Uterus (tissue), 4 donors: Measurements from ENCODE around the gene PCDH9. TPM values are rescaled to one million over a fixed set of nuclear protein-coding genes. Genes with fewer than 3 reads are reported as not detected.

ENCODE experiments used
- DNase-seq, 2 donors: peaks; one replicate each; pipeline ENCODE4 v3.0.0-alpha.2; 2019 to 2020
- H3K27ac ChIP-seq, 2 donors: fragments of 200-600 bp; sonication (generic); 1 replicate in 1 of 2; 2 replicates in 1 of 2; pipeline ENCODE4 v1.5.1; 2016 to 2018
- H3K27me3 ChIP-seq, 2 donors: fragments of 200-600 bp; sonication (generic); one replicate each; pipeline ENCODE4 v1.5.1; 2018 to 2019; ENCODE audit warnings: control low read depth in 1 of 2
- H3K36me3 ChIP-seq, 2 donors: fragments of 200-600 bp; sonication (generic); one replicate each; pipeline ENCODE4 v1.5.1; 2019; ENCODE audit warnings: control low read depth in 1 of 2
- H3K4me1 ChIP-seq, 2 donors: fragments of 200-600 bp; sonication (generic); one replicate each; pipeline ENCODE4 v1.5.1; 2018 to 2019; ENCODE audit warnings: control low read depth in 1 of 2
- H3K4me3 ChIP-seq, 2 donors: fragments of 200-600 bp; sonication (generic); 1 replicate in 1 of 2; 2 replicates in 1 of 2; pipeline ENCODE4 v1.5.1; 2018 to 2019; ENCODE audit warnings: mild to moderate bottlenecking in 1 of 2
- H3K9me3 ChIP-seq, 2 donors: fragments of 200-600 bp; sonication (generic); one replicate each; pipeline ENCODE4 v1.5.1; 2019; ENCODE audit warnings: control low read depth in 1 of 2
- POLR2A ChIP-seq, 2 donors: fragments of 450-650 bp; IDR thresholded peaks; one replicate each; pipeline ENCODE4 v1.6.1; 2016; ENCODE audit warnings: antibody characterized with exemption in 2 of 2, mild to moderate bottlenecking in 1 of 2, moderate library complexity in 1 of 2
- intact Hi-C: fragments of 100-400 bp; cut with DNase I; formaldehyde crosslinking; loops from one replicate; pipeline ENCODE4 v1.15.1; 2023; ENCODE audit warnings: low total_unique reads
- total RNA-seq, 4 donors: library from RNA; depleted of rRNA in 3 of 4; stranded (reverse); fragments of >200 nt in 3 of 4; gene quantifications; one replicate each; pipeline versions ENCODE4 v1.1.0 to v1.2.4, GENCODE V29; 2014 to 2023
- TF ChIP-seq, protein P1 (sequence below), 4 experiments: fragments of 200-600 bp in 2 of 4; fragments of 450-650 bp in 2 of 4; sonication (generic) in 2 of 4; IDR thresholded peaks; one replicate each; pipeline ENCODE4 v1.5.1; 2016 to 2019; ENCODE audit warnings: antibody characterized with exemption in 4 of 4, mild to moderate bottlenecking in 2 of 4, moderate library complexity in 1 of 4
- donor health status: DM: yes; HTN: yes; CAD: no.

The PCDH9 gene
- total RNA-seq, 4 donors from 2014 or later = 0.51 to 45.7 (median 2.1) TPM

DNA sequence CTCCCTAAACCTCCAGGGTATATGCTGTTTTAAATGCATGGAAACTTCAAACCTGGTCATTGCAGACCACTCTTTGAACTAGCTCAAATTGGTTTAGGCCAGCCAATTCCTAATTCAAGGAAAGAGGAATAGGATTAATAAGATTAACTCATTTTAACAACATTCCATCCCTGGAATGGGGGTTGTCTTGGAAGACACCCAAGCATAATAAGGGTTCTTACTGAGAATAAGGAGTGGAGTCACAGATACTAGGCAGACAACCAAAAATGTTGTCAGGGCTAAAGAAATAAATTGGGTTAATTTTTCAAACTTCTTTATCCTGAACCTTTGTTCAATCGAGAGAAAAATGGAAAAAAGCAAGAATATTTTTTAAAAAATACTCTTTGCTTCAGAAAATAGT is 186.2 kb downstream of the PCDH9 start:
- DNase-seq = no peak
- Histone ChIP-seq H3K4me3 (no peak overlapping the region), H3K36me3 (no peaks in the 10 kb centered on the region), H3K27me3 (no peaks in the 10 kb centered on the region), H3K9me3 (no peaks in the 10 kb centered on the region), H3K27ac (no peak overlapping the region), H3K4me1 (no peaks in the 10 kb centered on the region)
- intact Hi-C loops = no loop called here
- no peak for TF ChIP-seq POLR2A (IDR thresholded peaks at IDR 0.05)
- TF ChIP-seq, protein P1, sequence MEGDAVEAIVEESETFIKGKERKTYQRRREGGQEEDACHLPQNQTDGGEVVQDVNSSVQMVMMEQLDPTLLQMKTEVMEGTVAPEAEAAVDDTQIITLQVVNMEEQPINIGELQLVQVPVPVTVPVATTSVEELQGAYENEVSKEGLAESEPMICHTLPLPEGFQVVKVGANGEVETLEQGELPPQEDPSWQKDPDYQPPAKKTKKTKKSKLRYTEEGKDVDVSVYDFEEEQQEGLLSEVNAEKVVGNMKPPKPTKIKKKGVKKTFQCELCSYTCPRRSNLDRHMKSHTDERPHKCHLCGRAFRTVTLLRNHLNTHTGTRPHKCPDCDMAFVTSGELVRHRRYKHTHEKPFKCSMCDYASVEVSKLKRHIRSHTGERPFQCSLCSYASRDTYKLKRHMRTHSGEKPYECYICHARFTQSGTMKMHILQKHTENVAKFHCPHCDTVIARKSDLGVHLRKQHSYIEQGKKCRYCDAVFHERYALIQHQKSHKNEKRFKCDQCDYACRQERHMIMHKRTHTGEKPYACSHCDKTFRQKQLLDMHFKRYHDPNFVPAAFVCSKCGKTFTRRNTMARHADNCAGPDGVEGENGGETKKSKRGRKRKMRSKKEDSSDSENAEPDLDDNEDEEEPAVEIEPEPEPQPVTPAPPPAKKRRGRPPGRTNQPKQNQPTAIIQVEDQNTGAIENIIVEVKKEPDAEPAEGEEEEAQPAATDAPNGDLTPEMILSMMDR (IDR thresholded peaks at IDR 0.05) = no peak

DNA sequence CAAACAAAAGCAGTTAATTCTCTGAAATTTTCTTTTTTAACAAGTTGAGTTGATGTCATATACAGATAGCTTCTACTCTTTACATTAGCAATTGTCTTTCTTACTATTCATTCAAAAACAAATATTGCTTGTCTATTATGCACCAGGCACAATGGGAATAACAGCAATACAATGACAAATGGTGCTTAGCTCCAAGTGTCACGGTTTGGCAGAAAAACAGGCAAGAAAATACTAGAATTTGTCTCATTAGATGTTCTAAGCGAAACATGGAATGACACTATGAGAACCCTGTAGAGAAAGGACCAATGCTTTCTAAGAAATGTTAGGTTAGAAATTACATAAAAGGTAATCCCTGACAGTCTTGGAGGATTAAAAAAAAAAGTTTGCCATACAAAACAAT is 187.6 kb downstream of the PCDH9 start:
- intact Hi-C loops = no loop called here
- Histone ChIP-seq H3K9me3 (no peaks in the 10 kb centered on the region), H3K27ac (no peak overlapping the region), H3K36me3 (no peaks in the 10 kb centered on the region), H3K27me3 (no peaks in the 10 kb centered on the region), H3K4me1 (no peaks in the 10 kb centered on the region), H3K4me3 (no peak overlapping the region)
- TF ChIP-seq, protein P1 (IDR thresholded peaks at IDR 0.05) = no peak
- no peak for TF ChIP-seq POLR2A (IDR thresholded peaks at IDR 0.05)
- no peak for DNase-seq

DNA sequence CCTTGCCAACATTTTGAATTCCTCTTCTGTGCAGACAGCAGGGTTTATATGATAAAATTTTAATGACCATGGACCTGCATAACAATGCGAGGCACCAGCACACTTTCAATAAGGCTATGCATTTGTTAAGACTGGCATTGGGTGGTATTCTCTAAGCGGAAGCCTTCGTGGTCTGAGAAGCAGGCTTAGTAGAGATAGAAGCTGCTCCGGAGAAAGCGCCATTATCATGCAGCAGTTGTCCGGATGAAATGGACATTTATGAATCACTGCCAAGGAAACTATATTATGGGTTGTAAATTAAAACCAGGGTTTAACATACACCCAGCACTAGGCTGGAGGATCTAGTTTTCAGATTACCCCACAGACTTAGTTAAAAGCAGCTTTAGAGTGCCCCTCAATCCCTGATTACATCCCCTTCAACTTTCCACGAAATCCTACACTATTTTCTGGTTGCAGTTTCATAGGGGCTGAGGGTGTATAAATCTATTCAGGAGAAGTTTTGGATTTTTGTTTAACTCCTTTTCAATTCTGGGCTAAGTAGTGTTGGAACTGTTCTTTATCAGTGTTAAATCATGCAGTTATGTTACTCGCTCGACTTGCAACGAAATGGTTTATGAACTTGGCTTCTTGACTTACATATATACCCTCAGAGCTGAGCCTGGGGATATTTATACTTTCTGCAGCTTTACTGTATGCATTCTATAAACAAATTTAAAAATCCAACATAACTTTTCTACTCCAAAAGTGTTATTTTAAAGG is 193.3 kb downstream of the PCDH9 start:
- H3K27ac ChIP-seq = no peak overlapping the region
- no peaks in the 10 kb centered on the region for H3K36me3 ChIP-seq
- no peaks in the 10 kb centered on the region for H3K27me3 ChIP-seq
- intact Hi-C loops = no loop called here
- no peaks in the 10 kb centered on the region for H3K9me3 ChIP-seq
- TF ChIP-seq, protein P1 (IDR thresholded peaks at IDR 0.05) = no peak
- TF ChIP-seq POLR2A (IDR thresholded peaks at IDR 0.05) = no peak
- H3K4me1 ChIP-seq = no peaks in the 10 kb centered on the region
- H3K4me3 ChIP-seq = no peak overlapping the region
- DNase-seq = no peak

DNA sequence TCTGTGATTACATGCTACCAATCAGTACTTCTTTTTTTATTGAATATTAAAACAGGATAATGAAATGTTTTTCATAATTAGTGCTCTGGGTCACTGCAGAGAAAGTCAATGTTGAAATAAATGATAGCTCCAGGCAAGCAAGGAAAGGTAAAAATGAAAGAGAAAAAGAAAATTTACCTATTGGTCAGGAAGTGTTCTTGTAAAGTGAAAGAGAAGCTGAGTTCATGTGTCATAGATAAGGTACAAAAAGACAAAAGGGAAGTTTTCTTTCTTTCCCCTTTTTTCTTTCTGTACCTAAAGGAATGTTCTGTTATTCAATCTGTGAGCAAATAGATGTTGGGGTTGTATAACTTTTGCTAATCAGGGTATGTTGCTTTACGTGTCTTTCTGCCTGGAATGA is 197.0 kb downstream of the PCDH9 start:
- intact Hi-C loops = no loop called here

More for the DNA sequence above, 197.0 kb downstream of the PCDH9 start:
- Histone ChIP-seq H3K27me3 (no peaks in the 10 kb centered on the region), H3K36me3 (no peaks in the 10 kb centered on the region), H3K27ac (no peak overlapping the region), H3K4me3 (no peak overlapping the region), H3K9me3 (no peaks in the 10 kb centered on the region), H3K4me1 (no peaks in the 10 kb centered on the region)
- TF ChIP-seq POLR2A (IDR thresholded peaks at IDR 0.05) = no peak
- TF ChIP-seq, protein P1 (IDR thresholded peaks at IDR 0.05) = no peak
- no peak for DNase-seq
